ENCODE data around the gene APOBEC3G. TPM values are rescaled to one million over a fixed set of nuclear protein-coding genes. Genes with fewer than 3 reads are reported as not detected.

APOBEC3G gene
- total and polyA plus RNA-seq, 2 experiments from 2014 or later: 1.3 to 4.6 TPM

GRCh38 chr22:39136317-39136716, 59.2 kb downstream of the APOBEC3G start:
- TF ChIP-seq EZH2 (IDR thresholded peaks at IDR 0.05; ENCODE audit: borderline replicate concordance) (no peak), EZH2phosphoT487 (IDR thresholded peaks at IDR 0.05; ENCODE audit: low read depth, severe bottlenecking, unreplicated experiment) (no peak), CTCF (IDR thresholded peaks at IDR 0.05; ENCODE audit: poor library complexity) (no peak)
- no peaks in the 10 kb centered on the region for H3K4me1 ChIP-seq (ENCODE audit: insufficient read depth)
- no peak overlapping the region for H2AFZ ChIP-seq
- H3K36me3 ChIP-seq (replicated peaks; ENCODE audit: insufficient read depth, low read depth): no peaks in the 10 kb centered on the region
- DNase-seq (ENCODE audit: low spot score): no peak
- H3K4me3 ChIP-seq: no peak overlapping the region
- H4K20me1 ChIP-seq (ENCODE audit: insufficient read depth, poor library complexity, severe bottlenecking): no peaks in the 10 kb centered on the region
- no peaks in the 10 kb centered on the region for H3K9me2 ChIP-seq (replicated peaks; ENCODE audit: insufficient read depth)
- no peak overlapping the region for H3K4me2 ChIP-seq
- no peaks in the 10 kb centered on the region for H3K79me2 ChIP-seq
- no peaks in the 10 kb centered on the region for H3K9me3 ChIP-seq (ENCODE audit: low read depth)
- H3K27ac ChIP-seq: no peak overlapping the region
- no peaks in the 10 kb centered on the region for H3K27me3 ChIP-seq
- 90% methylated on average over 8 of the region's 8 CpGs for WGBS (ENCODE audit: low lambda C conversion rate, missing lambda C conversion rate)

Small RNA genes lying within 50 kb of the gene (small RNA-seq; reads per million reads assigned to genes)
- not detected for gene AL022318.2
- gene COX5BP7: not detected

Other genes with a start within 250 kb of the APOBEC3G start
- 3.1 and 3.8 TPM in 2 replicates for gene NPTXR, start 233.2 kb upstream of the APOBEC3G start, total RNA-seq
- 3.3 TPM in 2 replicates for gene NPTXR, start 233.2 kb upstream of the APOBEC3G start, polyA plus RNA-seq
- 30.7 and 42.9 TPM in 2 replicates for gene CBX6, start 205.1 kb upstream of the APOBEC3G start, total RNA-seq
- gene CBX6, start 205.1 kb upstream of the APOBEC3G start, polyA plus RNA-seq: 40.6 and 45.4 TPM in 2 replicates
- not detected in 2 replicates for gene APOBEC3A, start 119.7 kb upstream of the APOBEC3G start, total RNA-seq
- gene APOBEC3A, start 119.7 kb upstream of the APOBEC3G start, polyA plus RNA-seq: not detected in 2 replicates
- 2.2 TPM in 2 replicates for gene APOBEC3B, start 94.9 kb upstream of the APOBEC3G start, total RNA-seq
- gene APOBEC3B, start 94.9 kb upstream of the APOBEC3G start, polyA plus RNA-seq: 10.5 and 11.0 TPM in 2 replicates
- 7.4 and 8.0 TPM in 2 replicates for gene APOBEC3C, start 63.0 kb upstream of the APOBEC3G start, total RNA-seq
- gene APOBEC3C, start 63.0 kb upstream of the APOBEC3G start, polyA plus RNA-seq: 36.8 and 56.7 TPM in 2 replicates
- 1.4 and 1.5 TPM in 2 replicates for gene APOBEC3D, start 56.1 kb upstream of the APOBEC3G start, total RNA-seq
- gene APOBEC3D, start 56.1 kb upstream of the APOBEC3G start, polyA plus RNA-seq: 1.4 and 1.5 TPM in 2 replicates
- 1.2 and 4.7 TPM in 2 replicates for gene APOBEC3F, start 36.4 kb upstream of the APOBEC3G start, total RNA-seq
- 8.8 and 10.0 TPM in 2 replicates for gene APOBEC3F, start 36.4 kb upstream of the APOBEC3G start, polyA plus RNA-seq
- not detected in 2 replicates for gene APOBEC3H, start 20.0 kb downstream of the APOBEC3G start, total RNA-seq
- gene APOBEC3H, start 20.0 kb downstream of the APOBEC3G start, polyA plus RNA-seq: not detected in 2 replicates
- 3.2 and 9.6 TPM in 2 replicates for gene CBX7, start 75.4 kb downstream of the APOBEC3G start, total RNA-seq
- 4.2 and 9.5 TPM in 2 replicates for gene CBX7, start 75.4 kb downstream of the APOBEC3G start, polyA plus RNA-seq
- gene PDGFB, start 167.7 kb downstream of the APOBEC3G start, total RNA-seq: 3.9 and 4.3 TPM in 2 replicates
- 2.5 and 4.1 TPM in 2 replicates for gene PDGFB, start 167.7 kb downstream of the APOBEC3G start, polyA plus RNA-seq
- gene RPL3, start 242.3 kb downstream of the APOBEC3G start, total RNA-seq: 2,461 and 2,819 TPM in 2 replicates
- 1,044 and 1,068 TPM in 2 replicates for gene RPL3, start 242.3 kb downstream of the APOBEC3G start, polyA plus RNA-seq